ENCODE data around the gene HIGD2A. TPM values are rescaled to one million over a fixed set of nuclear protein-coding genes. Genes with fewer than 3 reads are reported as not detected.

HIGD2A gene
- polyA plus RNA-seq, 12 donors: 110 to 188 (median 155) TPM; not detected in 1

Other genes with a start within 250 kb of the HIGD2A start
- 10 to 100 TPM in 11 of 12 donors, not detected in 1; 11.1 to 24.0 (median 15.2) TPM for gene SIMC1, start 150.3 kb upstream of the HIGD2A start, polyA plus RNA-seq (ENCODE audit: insufficient read length in 12 of 12)
- 10 to 100 TPM in 11 of 12 donors, not detected in 1; 30.5 to 77.7 (median 65.3) TPM for gene KIAA1191, start 27.0 kb upstream of the HIGD2A start, polyA plus RNA-seq (ENCODE audit: insufficient read length in 12 of 12)
- 10 to 100 TPM in 8 of 12 donors, 1 to 10 TPM in 4; 4.9 to 37.8 (median 10.9) TPM for gene ARL10, start 23.3 kb upstream of the HIGD2A start, polyA plus RNA-seq (ENCODE audit: insufficient read length in 12 of 12)
- gene NOP16, start 153 bp upstream of the HIGD2A start, polyA plus RNA-seq (ENCODE audit: insufficient read length in 12 of 12): 10 to 100 TPM in 10 of 12 donors, not detected in 2; 21.8 to 30.9 (median 26.4) TPM
- 100 to 1,000 TPM in 1 of 12 donors, 10 to 100 TPM in 10, not detected in 1; 41.8 to 132 (median 49.0) TPM for gene CLTB, start 27.8 kb downstream of the HIGD2A start, polyA plus RNA-seq (ENCODE audit: insufficient read length in 12 of 12)
- gene FAF2, start 59.6 kb downstream of the HIGD2A start, polyA plus RNA-seq (ENCODE audit: insufficient read length in 12 of 12): 10 to 100 TPM in 11 of 12 donors, not detected in 1; 23.1 to 35.6 (median 28.3) TPM
- gene RNF44, start 148.7 kb downstream of the HIGD2A start, polyA plus RNA-seq (ENCODE audit: insufficient read length in 12 of 12): 10 to 100 TPM in 11 of 12 donors, not detected in 1; 22.1 to 66.4 (median 30.7) TPM
- gene CDHR2, start 160.6 kb downstream of the HIGD2A start, polyA plus RNA-seq (ENCODE audit: insufficient read length in 12 of 12): 10 to 100 TPM in 1 of 12 donors, 1 to 10 TPM in 2, under 1 TPM in 7, not detected in 2; 0.18 to 14.2 (median 0.53) TPM
- gene GPRIN1, start 221.4 kb downstream of the HIGD2A start, polyA plus RNA-seq (ENCODE audit: insufficient read length in 12 of 12): 1 to 10 TPM in 4 of 12 donors, under 1 TPM in 7, not detected in 1; 0.48 to 5.5 (median 0.70) TPM
- under 1 TPM in 3 of 12 donors, not detected in 9; 0.14 to 0.44 (median 0.40) TPM for gene SNCB, start 241.8 kb downstream of the HIGD2A start, polyA plus RNA-seq (ENCODE audit: insufficient read length in 12 of 12)
- gene EIF4E1B, start 241.9 kb downstream of the HIGD2A start, polyA plus RNA-seq (ENCODE audit: insufficient read length in 12 of 12): under 1 TPM in 1 of 12 donors, not detected in 11; 0.10 TPM

Measured in muscle of arm (tissue), 12 donors.